Esophagus muscularis mucosa (tissue), 4 donors: ENCODE results near the gene CRYBG1.

Experiments
- EP300 ChIP-seq: sonication (generic); formaldehyde crosslinking; IDR thresholded peaks from one replicate; pipeline ENCODE4 v1.6.1; 2017; ENCODE audit warnings: antibody characterized with exemption
- POLR2A ChIP-seq: fragments of 450-650 bp; IDR thresholded peaks from one replicate; pipeline ENCODE4 v1.6.1; 2017; ENCODE audit warnings: antibody characterized with exemption, moderate library complexity, mild to moderate bottlenecking, low read depth
- POLR2AphosphoS5 ChIP-seq, 2 donors: sonication (generic); formaldehyde crosslinking; IDR thresholded peaks; one replicate each; pipeline ENCODE4 v1.6.1; 2017; ENCODE audit warnings: antibody characterized with exemption in 2 of 2
- TF ChIP-seq, protein P1 (sequence below), 3 experiments: fragments of 200-600 bp in 2 of 3; fragments of 450-650 bp in 1 of 3; sonication (generic) in 2 of 3; IDR thresholded peaks; one replicate each; pipeline ENCODE4 v1.5.1; 2017 to 2019; ENCODE audit warnings: antibody characterized with exemption in 3 of 3, mild to moderate bottlenecking in 2 of 3, moderate library complexity in 1 of 3

DNA sequence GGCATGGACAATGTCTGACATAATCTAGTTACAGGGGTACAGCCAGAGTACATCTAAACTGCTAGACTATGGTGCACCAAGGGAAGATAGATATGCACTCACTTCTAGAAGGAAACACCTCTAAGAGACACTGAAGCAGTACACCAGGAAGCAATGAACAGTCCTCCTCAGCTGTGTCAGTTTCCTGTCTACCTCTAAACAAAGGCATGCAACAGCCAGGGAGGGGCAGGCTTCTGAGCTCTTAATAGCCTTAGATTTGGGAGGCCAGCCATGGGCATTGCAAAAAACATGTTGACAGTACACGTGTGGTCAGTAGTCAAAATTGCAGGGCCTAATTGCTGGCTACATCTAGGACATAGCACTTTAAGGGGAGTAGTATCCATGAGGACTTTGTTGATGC is 21.4 kb downstream of the CRYBG1 start:
- TF ChIP-seq, protein P1, sequence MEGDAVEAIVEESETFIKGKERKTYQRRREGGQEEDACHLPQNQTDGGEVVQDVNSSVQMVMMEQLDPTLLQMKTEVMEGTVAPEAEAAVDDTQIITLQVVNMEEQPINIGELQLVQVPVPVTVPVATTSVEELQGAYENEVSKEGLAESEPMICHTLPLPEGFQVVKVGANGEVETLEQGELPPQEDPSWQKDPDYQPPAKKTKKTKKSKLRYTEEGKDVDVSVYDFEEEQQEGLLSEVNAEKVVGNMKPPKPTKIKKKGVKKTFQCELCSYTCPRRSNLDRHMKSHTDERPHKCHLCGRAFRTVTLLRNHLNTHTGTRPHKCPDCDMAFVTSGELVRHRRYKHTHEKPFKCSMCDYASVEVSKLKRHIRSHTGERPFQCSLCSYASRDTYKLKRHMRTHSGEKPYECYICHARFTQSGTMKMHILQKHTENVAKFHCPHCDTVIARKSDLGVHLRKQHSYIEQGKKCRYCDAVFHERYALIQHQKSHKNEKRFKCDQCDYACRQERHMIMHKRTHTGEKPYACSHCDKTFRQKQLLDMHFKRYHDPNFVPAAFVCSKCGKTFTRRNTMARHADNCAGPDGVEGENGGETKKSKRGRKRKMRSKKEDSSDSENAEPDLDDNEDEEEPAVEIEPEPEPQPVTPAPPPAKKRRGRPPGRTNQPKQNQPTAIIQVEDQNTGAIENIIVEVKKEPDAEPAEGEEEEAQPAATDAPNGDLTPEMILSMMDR (IDR thresholded peaks at IDR 0.05) = no peak
- TF ChIP-seq POLR2A (no peak), EP300 (no peak), POLR2AphosphoS5 (IDR thresholded peaks at IDR 0.05) (no peak)
